H1 (cell line): ENCODE data around the gene PSME3. TPM values are rescaled to one million over a fixed set of nuclear protein-coding genes. Genes with fewer than 3 reads are reported as not detected.

Experiments used
- CTCF ChIA-PET: fragments of 300-600 bp; sonication (Branson Sonifier 250); formaldehyde crosslinking; loops from one replicate; lab custom pipeline; 2021; ENCODE audit not compliant: partially characterized antibody; lab: Charles Lee
- POLR2A ChIA-PET: fragments of 300-600 bp; sonication (Branson Sonifier 250); formaldehyde crosslinking; loops from one replicate; lab custom pipeline; 2021; ENCODE audit warnings: inconsistent platforms; ENCODE audit not compliant: partially characterized antibody; lab: Charles Lee
- DNase-seq, 2 experiments: peaks; one replicate each; pipeline versions ENCODE4 v3.0.0 to v3.0.0-alpha.2; 2010 to 2022; ENCODE audit warnings: low spot score in 2 of 2, low read depth in 1 of 2, mixed read lengths in 1 of 2
- FAIRE-seq: peaks from 2 replicates; lab custom pipeline; 2011; peaks lifted over from hg19 to GRCh38; lab: Jason Lieb, UNC
- H2AFZ ChIP-seq: 2 replicates; pipeline ENCODE4 v1.8.1; 2012; ENCODE audit warnings: low read length, inconsistent platforms
- H2AK5ac ChIP-seq: 2 replicates; pipeline ENCODE4 v1.6.1; 2013; ENCODE audit warnings: low read depth, low read length
- H2BK120ac ChIP-seq: replicated peaks from 2 replicates; pipeline ENCODE3; 2013; ENCODE audit warnings: low read depth, low read length, inconsistent platforms
- H2BK12ac ChIP-seq: 2 replicates; pipeline ENCODE4 v1.6.1; 2013; ENCODE audit warnings: low read depth, low read length
- H2BK15ac ChIP-seq: 2 replicates; pipeline ENCODE4 v1.6.1; 2013; ENCODE audit warnings: low read length
- H2BK20ac ChIP-seq: 2 replicates; pipeline ENCODE4 v1.6.1; 2013; ENCODE audit warnings: low read length
- H2BK5ac ChIP-seq: 2 replicates; pipeline ENCODE4 v1.6.1; 2013; ENCODE audit warnings: low read depth, low read length
- H3K14ac ChIP-seq: 2 replicates; pipeline ENCODE4 v1.6.1; 2013; ENCODE audit warnings: inconsistent platforms; ENCODE audit not compliant: insufficient read length
- H3K18ac ChIP-seq: 2 replicates; pipeline ENCODE4 v1.6.1; 2013; ENCODE audit warnings: low read length; ENCODE audit errors: extremely low read depth
- H3K23ac ChIP-seq: 2 replicates; pipeline ENCODE4 v1.6.1; 2013; ENCODE audit warnings: inconsistent platforms; ENCODE audit not compliant: insufficient read length
- H3K23me2 ChIP-seq: 2 replicates; pipeline ENCODE4 v1.6.1; 2013; ENCODE audit warnings: low read depth, low read length
- H3K27ac ChIP-seq: 2 replicates; pipeline ENCODE4 v1.6.1; 2011; ENCODE audit warnings: low read depth, low read length, inconsistent platforms
- H3K27me3 ChIP-seq, 4 experiments: replicated peaks in 1 of 4; 1 replicate in 1 of 4; 2 replicates in 3 of 4; pipeline versions ENCODE4 v1.6.1 to v1.8.1; 2011 to 2013; ENCODE audit warnings: low read length in 3 of 4, mild to moderate bottlenecking in 3 of 4, inconsistent platforms in 2 of 4, mixed read lengths in 2 of 4, moderate library complexity in 1 of 4; ENCODE audit not compliant: control insufficient read depth in 3 of 4, insufficient read depth in 3 of 4; ENCODE audit errors: extremely low read depth in 1 of 4
- H3K36me3 ChIP-seq, 4 experiments: 2 replicates each; pipeline versions ENCODE4 v1.6.1 to v1.8.1; 2011 to 2013; ENCODE audit warnings: mild to moderate bottlenecking in 4 of 4, low read length in 3 of 4, moderate library complexity in 2 of 4, control low read depth in 1 of 4, inconsistent platforms in 1 of 4; ENCODE audit not compliant: insufficient read depth in 4 of 4, control insufficient read depth in 2 of 4
- H3K4ac ChIP-seq: replicated peaks from 2 replicates; pipeline ENCODE3; 2013; ENCODE audit warnings: low read length, low read depth, mixed read lengths, inconsistent platforms; ENCODE audit not compliant: insufficient read length
- H3K4me1 ChIP-seq, 4 experiments: replicated peaks in 1 of 4; 1 replicate in 1 of 4; 2 replicates in 3 of 4; pipeline versions ENCODE4 v1.6.1 to v1.8.1; 2011 to 2013; ENCODE audit warnings: low read length in 3 of 4, inconsistent platforms in 2 of 4, mixed read lengths in 1 of 4; ENCODE audit not compliant: insufficient read depth in 4 of 4, control insufficient read depth in 3 of 4
- H3K4me2 ChIP-seq, 2 experiments: 2 replicates each; pipeline versions ENCODE4 v1.6.1 to v1.8.1; 2011 to 2013; ENCODE audit warnings: low read depth in 2 of 2, low read length in 2 of 2, control low read depth in 1 of 2, inconsistent platforms in 1 of 2, mild to moderate bottlenecking in 1 of 2; ENCODE audit not compliant: insufficient read depth in 1 of 2
- H3K4me3 ChIP-seq, 4 experiments: fragments of 200-600, 300-600 bp in 1 of 4; sonication (generic), shearing (Covaris generic), sonication (Bioruptor Twin) in 1 of 4; 2 replicates each; pipeline versions ENCODE4 v1.5.1 to v1.8.1; 2011 to 2016; ENCODE audit warnings: low read length in 4 of 4, low read depth in 3 of 4, control low read depth in 2 of 4, inconsistent platforms in 2 of 4, mild to moderate bottlenecking in 2 of 4, mixed read lengths in 1 of 4, moderate library complexity in 1 of 4; ENCODE audit not compliant: insufficient read depth in 2 of 4; ENCODE audit errors: extremely low read depth in 1 of 4
- H3K56ac ChIP-seq: replicated peaks from 2 replicates; pipeline ENCODE3; 2013; ENCODE audit warnings: low read depth, mild to moderate bottlenecking, mixed read lengths, low read length, inconsistent platforms; ENCODE audit not compliant: insufficient read length
- H3K79me1 ChIP-seq: 2 replicates; pipeline ENCODE4 v1.6.1; 2013; ENCODE audit warnings: low read depth, low read length, control low read depth
- H3K79me2 ChIP-seq, 2 experiments: 2 replicates each; pipeline versions ENCODE4 v1.6.1 to v1.8.1; 2012 to 2013; ENCODE audit warnings: low read length in 2 of 2, mild to moderate bottlenecking in 2 of 2, inconsistent platforms in 1 of 2; ENCODE audit not compliant: insufficient read depth in 2 of 2, control insufficient read depth in 1 of 2
- H3K9ac ChIP-seq, 4 experiments: replicated peaks in 1 of 4; 1 replicate in 1 of 4; 2 replicates in 3 of 4; pipeline versions ENCODE4 v1.6.1 to v1.8.1; 2011 to 2013; ENCODE audit warnings: low read depth in 3 of 4, low read length in 3 of 4, control low read depth in 2 of 4, mild to moderate bottlenecking in 2 of 4, moderate library complexity in 2 of 4, inconsistent platforms in 1 of 4; ENCODE audit errors: extremely low read depth in 1 of 4
- H3K9me3 ChIP-seq, 2 experiments: 2 replicates each; pipeline versions ENCODE4 v1.6.1 to v1.8.1; 2012 to 2013; ENCODE audit warnings: mild to moderate bottlenecking in 2 of 2, moderate library complexity in 2 of 2, control low read depth in 1 of 2, inconsistent platforms in 1 of 2, low read depth in 1 of 2, low read length in 1 of 2, mixed read lengths in 1 of 2; ENCODE audit not compliant: insufficient read depth in 2 of 2
- H4K20me1 ChIP-seq, 2 experiments: replicated peaks in 1 of 2; 2 replicates each; pipeline versions ENCODE3 to v1.8.1; 2011 to 2013; ENCODE audit warnings: inconsistent platforms in 2 of 2, low read length in 2 of 2, mild to moderate bottlenecking in 1 of 2; ENCODE audit not compliant: insufficient read depth in 2 of 2, control insufficient read depth in 1 of 2
- H4K5ac ChIP-seq: 2 replicates; pipeline ENCODE4 v1.6.1; 2013; ENCODE audit warnings: low read length, low read depth, mixed read lengths, inconsistent platforms; ENCODE audit not compliant: insufficient read length
- H4K8ac ChIP-seq: 2 replicates; pipeline ENCODE4 v1.8.0; 2013; ENCODE audit warnings: mild to moderate bottlenecking, moderate library complexity, low read length, inconsistent platforms; ENCODE audit not compliant: insufficient read depth; ENCODE audit errors: extremely low read depth
- H4K91ac ChIP-seq: replicated peaks from 2 replicates; pipeline ENCODE3; 2013; ENCODE audit warnings: low read length, mixed read lengths, inconsistent platforms; ENCODE audit not compliant: insufficient read length
- WGBS, 2 experiments: shearing (Covaris generic) in 1 of 2; methylation state at CpG; one replicate each; pipeline versions ENCODE4 v1.1.6 to v1.1.7; 2013 to 2015; ENCODE audit warnings: low lambda C conversion rate in 2 of 2, mixed read lengths in 2 of 2, inconsistent platforms in 1 of 2, low coverage in 1 of 2, missing lambda C conversion rate in 1 of 2; ENCODE audit not compliant: insufficient replicate concordance in 2 of 2, insufficient coverage in 1 of 2, insufficient read length in 1 of 2; ENCODE audit errors: extremely low coverage in 1 of 2, missing lambda C conversion rate in 1 of 2; 5-methylcytosine and 5-hydroxymethylcytosine counted together
- polyA plus RNA-seq, 7 experiments: library from polyadenylated mRNA; depleted of rRNA in 3 of 7; stranded (reverse) in 5 of 7; unstranded in 2 of 7; fragments of >200 nt in 5 of 7; fragments of 200-250 nt in 2 of 7; gene quantifications; 1 replicate in 5 of 7; 2 replicates in 1 of 7; 4 replicates in 1 of 7; pipeline versions ENCODE4 v1.2.1 to v1.2.3, GENCODE V29; 2011 to 2013; ENCODE audit warnings: missing spikeins in 2 of 7, mixed read lengths in 2 of 7
- total RNA-seq: library from RNA; stranded (reverse); fragmentation: NEBNext Ultra II Directional; extraction: Animal tissue kit (Norgen Biotek cat#: 25700); gene quantifications from 2 replicates; pipeline ENCODE4 v1.2.1, GENCODE V29; 2021

PSME3 gene
- total and polyA plus RNA-seq, 2 of the 8 experiments (the other 6 are each of a cell fraction or from before 2014, with no cell fraction given) = 149 to 224 TPM

DNA sequence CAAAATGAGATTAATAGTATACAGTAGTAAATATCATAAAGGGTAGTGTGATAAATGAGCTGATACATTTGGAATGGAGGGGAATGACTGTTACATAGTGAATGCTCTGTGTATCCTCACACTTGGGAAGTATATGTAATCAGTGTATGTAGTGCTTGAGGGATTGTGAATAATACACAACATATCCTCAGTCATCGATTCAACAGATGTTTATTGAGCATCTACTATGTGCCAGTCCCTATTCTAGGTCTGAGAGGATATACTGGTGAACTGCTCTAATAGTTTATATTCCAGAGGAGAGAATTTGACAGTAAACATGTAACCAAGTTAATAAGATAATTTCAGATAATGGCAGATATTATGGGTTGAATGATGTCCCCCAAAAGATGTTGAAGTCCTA, 5.7 kb upstream of the PSME3 start:
- Histone ChIP-seq H3K79me2 (peaks cover 0 to 8% of the 10 kb centered on the region in 2 experiments; a peak in 2 of 4 replicates), H3K56ac (no peak overlapping the region), H2BK12ac (no peak overlapping the region), H2AK5ac (no peak overlapping the region), H4K20me1 (no peaks in the 10 kb centered on the region), H2BK20ac (no peak overlapping the region), H3K18ac (no peak overlapping the region), H3K4ac (no peak overlapping the region), H3K4me1 (peaks cover 0 to 2% (median 0%) of the 10 kb centered on the region in 4 experiments; a peak in 3 of 7 replicates), H3K23ac (no peak overlapping the region), H3K9ac (no peak overlapping the region), H2AFZ (no peak overlapping the region), H4K91ac (no peak overlapping the region), H2BK15ac (no peak overlapping the region), H4K5ac (no peak overlapping the region), H3K27me3 (no peaks in the 10 kb centered on the region), H3K79me1 (peaks cover 5% of the 10 kb centered on the region; the same call in 1 of the 2 replicates), H3K27ac (no peak overlapping the region), H3K14ac (no peak overlapping the region), H3K36me3 (no peaks in the 10 kb centered on the region), H3K4me3 (no peak overlapping the region), H4K8ac (no peak overlapping the region), H2BK120ac (no peak overlapping the region), H2BK5ac (no peak overlapping the region), H3K4me2 (no peak overlapping the region), H3K23me2 (peaks cover 5% of the 10 kb centered on the region), H3K9me3 (no peaks in the 10 kb centered on the region)
- WGBS, 2 experiments = 86% methylated on average over 1 of the region's 1 CpG; no CpG with 5 or more reads in 1 of the 2 experiments
- POLR2A ChIA-PET = no interaction called here
- CTCF ChIA-PET = interaction anchor here (1.5 kb wide), 1 partner anchor 21 kb away, joined by 3 read pairs; no protein-coding TSS in a partner anchor
- DNase-seq = no peak
- no peak for FAIRE-seq
